ENCODE data around the gene OPRL1.

Gene OPRL1

GRCh38 chr20:64042054-64042781, 37.7 kb upstream of the OPRL1 start:
- DNase-seq, result no peak

GRCh38 chr20:64043768-64044167, 36.1 kb upstream of the OPRL1 start:
- no peak for DNase-seq

- DNase-seq, result no peak
Observed at GRCh38 chr20:64044484-64045247, 35.2 kb upstream of the OPRL1 start.

GRCh38 chr20:64045346-64046011, 34.4 kb upstream of the OPRL1 start:
- no peak for DNase-seq

- no peak for DNase-seq
Observed at GRCh38 chr20:64047046-64047389, 32.9 kb upstream of the OPRL1 start.

GRCh38 chr20:64047968-64048401, 31.9 kb upstream of the OPRL1 start:
- DNase-seq, result no peak

- DNase-seq, result no peak
Observed at GRCh38 chr20:64048402-64049044, 31.4 kb upstream of the OPRL1 start.

- DNase-seq, result no peak
Observed at GRCh38 chr20:64049060-64049877, 30.6 kb upstream of the OPRL1 start, which contains the start of gene SOX18. SOX18 (minus strand) TSS chr20:64049639; CDS start chr20:64049516, 123 bp downstream.

GRCh38 chr20:64049878-64050260, 30.0 kb upstream of the OPRL1 start:
- DNase-seq, result no peak

- DNase-seq, result no peak
Observed at GRCh38 chr20:64050261-64051032, 29.4 kb upstream of the OPRL1 start.

GRCh38 chr20:64051033-64051452, 28.8 kb upstream of the OPRL1 start:
- DNase-seq, result no peak

GRCh38 chr20:64051561-64052325, 28.1 kb upstream of the OPRL1 start:
- DNase-seq, result no peak

GRCh38 chr20:64052326-64052722, 27.6 kb upstream of the OPRL1 start:
- DNase-seq, result no peak

- no peak for DNase-seq
Observed at GRCh38 chr20:64052987-64053840, 26.7 kb upstream of the OPRL1 start.

- DNase-seq, result no peak
Observed at GRCh38 chr20:64053841-64054661, 25.8 kb upstream of the OPRL1 start.

GRCh38 chr20:64055396-64055892, 24.4 kb upstream of the OPRL1 start:
- DNase-seq, result no peak

GRCh38 chr20:64055893-64056638, 23.8 kb upstream of the OPRL1 start:
- DNase-seq, result no peak

GRCh38 chr20:64056639-64056888, 23.3 kb upstream of the OPRL1 start:
- DNase-seq, result no peak
